Activated CD8-positive, alpha-beta T cell treated with anti-CD3 and anti-CD28 coated beads for 36 hours (primary cell): ENCODE results near the gene ERCC2. TPM values are rescaled to one million over a fixed set of nuclear protein-coding genes. Genes with fewer than 3 reads are reported as not detected.

Experiments
- ATAC-seq: fragments of 200-7000 bp; cut with Tn5 transposase; one replicate; pipeline ENCODE4 v1.10.0; 2021; ENCODE audit warnings: mild to moderate bottlenecking, moderate library complexity
- CTCF ChIA-PET: fragments of 350-600 bp; sonication (Branson Sonifier 250); formaldehyde crosslinking; loops from one replicate; lab custom pipeline; 2021; ENCODE audit warnings: antibody characterized with exemption; lab: Charles Lee
- POLR2A ChIA-PET: fragments of 350-600 bp; sonication (Branson Sonifier 250); formaldehyde crosslinking; loops from one replicate; lab custom pipeline; 2021; ENCODE audit warnings: antibody characterized with exemption; lab: Charles Lee
- DNase-seq: peaks from one replicate; pipeline ENCODE4 v3.0.0-alpha.2; 2020
- H3K27ac Mint-ChIP-seq: one replicate; pipeline ENCODE4 v1.8.0; 2021; ENCODE audit warnings: mild to moderate bottlenecking, mixed read lengths
- H3K27me3 Mint-ChIP-seq: one replicate; pipeline ENCODE4 v1.8.0; 2021; ENCODE audit warnings: mixed read lengths
- H3K36me3 Mint-ChIP-seq: one replicate; pipeline ENCODE4 v1.8.0; 2021; ENCODE audit warnings: low read depth, mixed read lengths
- H3K4me1 Mint-ChIP-seq: one replicate; pipeline ENCODE4 v1.8.0; 2021; ENCODE audit warnings: low read depth, mixed read lengths
- H3K4me3 Mint-ChIP-seq: one replicate; pipeline ENCODE4 v1.8.0; 2021; ENCODE audit warnings: mild to moderate bottlenecking, moderate library complexity, mixed read lengths
- H3K9me3 Mint-ChIP-seq: one replicate; pipeline ENCODE4 v1.8.0; 2021; ENCODE audit warnings: mixed read lengths
- intact Hi-C: fragments of 100-400 bp; cut with micrococcal nuclease; formaldehyde crosslinking; loops from one replicate; pipeline ENCODE4 v1.10.0; 2022
- total RNA-seq, 2 experiments: library from RNA; stranded (reverse); gene quantifications; one replicate each; pipeline ENCODE4 v1.2.3, GENCODE V29; 2021
- TF ChIP-seq, protein P1 (sequence below): fragments of 200-600 bp; IDR thresholded peaks from one replicate; pipeline ENCODE4 v1.8.0; 2022; ENCODE audit warnings: antibody characterized with exemption, mild to moderate bottlenecking

Gene ERCC2
- total RNA-seq, 2 experiments from 2014 or later: 23.2 to 25.6 TPM

DNA sequence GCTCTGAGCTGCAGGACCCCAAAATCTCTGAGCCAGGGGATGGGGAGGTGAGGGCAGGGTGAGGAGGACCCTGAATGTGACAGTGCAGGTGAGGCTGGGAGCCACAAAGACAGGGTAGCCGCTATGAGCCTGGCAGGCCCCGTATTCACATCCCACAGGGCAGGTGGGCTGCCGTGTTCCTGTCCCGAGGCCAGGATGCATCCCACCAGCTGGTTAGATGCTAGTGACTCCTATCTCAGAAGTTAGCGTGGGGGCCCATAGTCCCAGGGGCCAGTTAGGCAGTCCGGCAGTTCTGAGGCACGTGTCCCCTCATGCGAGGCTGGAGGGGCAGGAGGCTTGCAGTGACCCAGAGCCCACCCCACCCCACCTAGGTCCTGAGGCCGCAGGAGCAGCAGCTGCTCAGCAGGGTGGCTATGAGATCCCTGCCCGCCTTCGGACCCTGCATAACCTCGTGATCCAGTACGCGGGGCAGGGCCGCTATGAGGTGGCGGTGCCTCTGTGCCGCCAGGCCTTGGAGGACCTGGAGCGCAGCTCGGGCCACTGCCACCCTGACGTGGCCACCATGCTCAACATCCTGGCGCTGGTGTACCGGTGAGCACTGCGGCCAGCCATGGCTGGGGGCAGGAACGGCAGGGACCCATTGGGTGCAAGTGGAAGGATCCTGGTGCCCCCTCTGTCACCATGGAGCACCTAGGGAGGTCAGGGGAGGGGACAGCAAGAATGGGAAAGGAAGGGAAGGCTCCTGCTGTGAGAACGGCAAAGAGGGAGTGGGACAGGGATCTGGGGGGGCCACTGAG is 22.6 kb downstream of the ERCC2 start:
- DNase-seq: no peak
- no peaks in the 10 kb centered on the region for H3K9me3 Mint-ChIP-seq
- H3K27ac Mint-ChIP-seq: no peak overlapping the region
- TF ChIP-seq, protein P1, sequence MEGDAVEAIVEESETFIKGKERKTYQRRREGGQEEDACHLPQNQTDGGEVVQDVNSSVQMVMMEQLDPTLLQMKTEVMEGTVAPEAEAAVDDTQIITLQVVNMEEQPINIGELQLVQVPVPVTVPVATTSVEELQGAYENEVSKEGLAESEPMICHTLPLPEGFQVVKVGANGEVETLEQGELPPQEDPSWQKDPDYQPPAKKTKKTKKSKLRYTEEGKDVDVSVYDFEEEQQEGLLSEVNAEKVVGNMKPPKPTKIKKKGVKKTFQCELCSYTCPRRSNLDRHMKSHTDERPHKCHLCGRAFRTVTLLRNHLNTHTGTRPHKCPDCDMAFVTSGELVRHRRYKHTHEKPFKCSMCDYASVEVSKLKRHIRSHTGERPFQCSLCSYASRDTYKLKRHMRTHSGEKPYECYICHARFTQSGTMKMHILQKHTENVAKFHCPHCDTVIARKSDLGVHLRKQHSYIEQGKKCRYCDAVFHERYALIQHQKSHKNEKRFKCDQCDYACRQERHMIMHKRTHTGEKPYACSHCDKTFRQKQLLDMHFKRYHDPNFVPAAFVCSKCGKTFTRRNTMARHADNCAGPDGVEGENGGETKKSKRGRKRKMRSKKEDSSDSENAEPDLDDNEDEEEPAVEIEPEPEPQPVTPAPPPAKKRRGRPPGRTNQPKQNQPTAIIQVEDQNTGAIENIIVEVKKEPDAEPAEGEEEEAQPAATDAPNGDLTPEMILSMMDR: no peak
- CTCF ChIA-PET: interaction anchor here (0.6 kb wide), 1 partner anchor 13 kb away, joined by 3 read pairs; no protein-coding TSS in a partner anchor
- H3K36me3 Mint-ChIP-seq: no peaks in the 10 kb centered on the region
- POLR2A ChIA-PET: no interaction called here
- H3K4me3 Mint-ChIP-seq: no peak overlapping the region
- no peak for ATAC-seq
- H3K4me1 Mint-ChIP-seq: no peaks in the 10 kb centered on the region
- intact Hi-C loops: no loop called here
- H3K27me3 Mint-ChIP-seq: peaks cover 16% of the 10 kb centered on the region

DNA sequence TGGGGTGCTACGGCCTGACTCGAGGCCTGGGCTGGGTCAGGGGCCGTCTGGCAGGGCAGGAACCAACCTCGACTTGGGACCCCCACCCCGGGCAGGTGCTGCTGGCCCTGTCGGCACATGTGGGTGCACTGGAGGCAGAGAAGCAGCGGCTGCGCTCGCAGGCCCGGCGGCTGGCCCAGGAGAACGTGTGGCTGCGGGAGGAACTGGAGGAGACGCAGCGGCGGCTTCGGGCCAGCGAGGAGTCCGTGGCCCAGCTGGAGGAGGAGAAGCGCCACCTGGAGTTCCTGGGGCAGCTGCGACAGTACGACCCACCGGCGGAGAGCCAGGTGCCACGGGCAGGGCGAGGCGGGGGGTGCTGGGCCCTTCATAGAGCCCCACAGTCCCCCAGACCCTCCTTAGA is 23.9 kb downstream of the ERCC2 start:
- Mint-ChIP-seq H3K27me3 (peaks cover 16% of the 10 kb centered on the region), H3K4me1 (no peaks in the 10 kb centered on the region), H3K27ac (no peak overlapping the region), H3K36me3 (no peaks in the 10 kb centered on the region), H3K4me3 (no peak overlapping the region), H3K9me3 (no peaks in the 10 kb centered on the region)
- TF ChIP-seq, protein P1: no peak
- no peak for DNase-seq
- ChIA-PET CTCF (no interaction called here), POLR2A (no interaction called here)
- no peak for ATAC-seq
- intact Hi-C loops: no loop called here

DNA sequence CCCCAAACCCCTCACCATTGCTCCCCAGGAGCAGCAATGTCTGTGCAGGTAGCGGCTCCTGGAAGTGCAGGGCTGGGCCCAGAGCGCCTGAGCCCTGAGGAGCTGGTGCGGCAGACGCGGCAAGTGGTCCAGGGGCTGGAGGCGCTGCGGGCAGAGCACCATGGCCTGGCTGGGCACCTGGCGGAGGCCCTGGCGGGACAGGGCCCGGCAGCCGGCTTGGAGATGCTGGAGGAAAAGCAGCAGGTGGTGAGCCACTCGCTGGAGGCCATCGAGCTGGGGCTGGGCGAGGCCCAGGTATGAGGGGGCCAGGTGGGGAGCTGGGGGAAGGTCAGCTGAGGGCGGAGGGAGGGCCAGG is 24.9 kb downstream of the ERCC2 start:
- Mint-ChIP-seq H3K4me1 (no peaks in the 10 kb centered on the region), H3K27me3 (peaks cover 16% of the 10 kb centered on the region), H3K4me3 (no peak overlapping the region), H3K36me3 (no peaks in the 10 kb centered on the region), H3K27ac (no peak overlapping the region), H3K9me3 (no peaks in the 10 kb centered on the region)
- ATAC-seq (no peak), DNase-seq (no peak)
- ChIA-PET CTCF (interaction anchor here (1.0 kb wide), 1 partner anchor 97 kb away, joined by 4 read pairs; no protein-coding TSS in a partner anchor), POLR2A (no interaction called here)
- intact Hi-C loops: no loop called here
- TF ChIP-seq, protein P1: no peak

DNA sequence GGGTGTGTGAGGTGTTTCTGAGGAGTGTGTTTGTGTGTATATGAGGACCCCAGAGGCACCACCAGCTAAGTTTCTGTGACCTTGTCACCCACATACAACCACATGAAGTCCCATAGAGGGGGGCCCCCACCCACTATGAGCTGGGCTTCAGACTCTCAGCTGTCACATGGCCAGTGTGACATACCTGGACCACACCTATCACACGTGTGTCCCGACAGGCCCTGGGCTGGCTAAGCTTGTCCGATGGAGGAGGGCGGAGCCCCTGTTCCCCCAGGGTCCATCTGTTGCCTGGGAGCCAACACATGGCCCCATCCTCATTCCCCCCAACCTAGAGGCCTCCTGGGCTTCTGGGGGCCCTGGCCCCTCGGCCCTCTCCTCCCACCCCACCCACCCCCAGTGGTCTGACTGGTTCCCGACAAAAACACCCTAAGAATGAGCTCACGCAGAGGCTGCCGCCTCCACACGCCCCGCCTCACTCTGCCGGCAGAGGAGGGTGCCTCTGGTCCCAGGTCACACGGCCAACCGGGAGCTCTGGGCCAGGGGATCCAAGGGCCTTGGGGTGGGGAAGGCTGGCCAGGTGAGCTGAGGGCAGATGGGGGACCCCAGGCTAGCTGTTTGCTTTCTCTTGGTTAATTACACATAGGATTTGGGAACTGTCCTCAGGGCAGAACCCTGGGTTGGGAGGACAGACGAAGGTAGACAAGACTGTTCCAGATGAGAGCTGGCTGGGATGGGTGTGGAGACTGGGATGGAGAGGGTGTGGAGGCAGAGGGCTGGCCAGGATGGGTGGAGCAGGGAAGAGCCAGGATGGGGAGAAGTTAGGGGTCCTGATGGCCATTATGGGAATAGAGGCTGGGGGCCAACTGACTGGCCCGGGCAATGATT is 25.5 kb downstream of the ERCC2 start:
- Mint-ChIP-seq H3K27ac (no peak overlapping the region), H3K27me3 (peaks cover 19% of the 10 kb centered on the region), H3K4me1 (peaks cover 5% of the 10 kb centered on the region), H3K4me3 (no peak overlapping the region), H3K9me3 (no peaks in the 10 kb centered on the region), H3K36me3 (no peaks in the 10 kb centered on the region)
- POLR2A ChIA-PET: no interaction called here
- intact Hi-C loops: no loop called here
- CTCF ChIA-PET: interaction anchor here (0.8 to 1.0 kb wide), 2 partner anchors 57 to 96 kb away, joined by 3 to 4 read pairs; no protein-coding TSS in a partner anchor
- TF ChIP-seq, protein P1: no peak
- DNase-seq: no peak
- no peak for ATAC-seq
